Fibroblast of skin of left quadriceps (primary cell): Measurements from ENCODE around the gene ATP5PB.
A peak's percentile ranks its signal among the peaks of the same experiment; 100 is the strongest.

Experiments
- DNase-seq, 2 experiments: peaks; one replicate each; pipeline ENCODE4 v3.0.0-alpha.2; 2013; ENCODE audit warnings: low read depth in 2 of 2

The ATP5PB gene

DNA sequence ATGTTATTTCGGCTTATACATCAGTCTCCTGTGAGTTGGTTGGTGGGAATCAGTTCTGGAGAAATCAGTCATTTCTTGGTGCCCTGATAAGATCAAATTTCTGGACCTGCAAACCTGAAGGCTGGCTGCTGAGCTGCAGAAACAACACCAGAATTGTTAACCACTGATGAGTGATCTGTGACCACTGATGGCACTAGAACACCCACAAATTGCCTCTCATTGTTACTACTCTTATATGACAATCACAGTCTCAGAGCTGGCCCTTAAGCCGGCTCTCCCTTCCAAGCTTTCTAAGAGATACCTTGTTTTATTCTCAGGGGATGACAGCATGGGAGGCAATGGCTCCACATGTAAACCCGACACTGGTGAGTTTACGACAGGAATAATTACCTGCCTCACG, 26.4 kb downstream of the ATP5PB start:
- no peak for DNase-seq

- DNase-seq, result no peak
Observed at GRCh38 chr1:111476214-111476613, 26.9 kb downstream of the ATP5PB start.

- no peak for DNase-seq
Observed at GRCh38 chr1:111476761-111477309, 27.6 kb downstream of the ATP5PB start.

DNA sequence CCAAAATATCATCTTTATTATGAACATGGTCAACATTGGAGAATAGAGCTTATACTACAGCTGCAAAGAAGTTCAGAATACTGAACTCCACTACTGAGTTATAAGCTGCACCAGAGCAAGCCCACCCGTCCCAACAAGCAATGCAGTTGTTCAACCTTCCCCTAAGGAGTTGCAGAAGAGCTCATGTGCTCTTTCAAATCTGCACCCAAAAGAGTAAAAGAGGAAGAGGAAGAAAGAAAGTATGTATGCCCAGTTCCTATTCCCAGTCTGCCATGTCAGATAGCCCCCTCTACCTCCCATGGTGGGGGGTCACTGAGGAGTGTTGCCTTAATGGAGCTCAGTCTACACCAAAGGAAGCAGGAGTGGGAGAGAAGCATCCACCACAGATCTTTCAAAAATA, 31.4 kb downstream of the ATP5PB start:
- DNase-seq, result no peak

DNA sequence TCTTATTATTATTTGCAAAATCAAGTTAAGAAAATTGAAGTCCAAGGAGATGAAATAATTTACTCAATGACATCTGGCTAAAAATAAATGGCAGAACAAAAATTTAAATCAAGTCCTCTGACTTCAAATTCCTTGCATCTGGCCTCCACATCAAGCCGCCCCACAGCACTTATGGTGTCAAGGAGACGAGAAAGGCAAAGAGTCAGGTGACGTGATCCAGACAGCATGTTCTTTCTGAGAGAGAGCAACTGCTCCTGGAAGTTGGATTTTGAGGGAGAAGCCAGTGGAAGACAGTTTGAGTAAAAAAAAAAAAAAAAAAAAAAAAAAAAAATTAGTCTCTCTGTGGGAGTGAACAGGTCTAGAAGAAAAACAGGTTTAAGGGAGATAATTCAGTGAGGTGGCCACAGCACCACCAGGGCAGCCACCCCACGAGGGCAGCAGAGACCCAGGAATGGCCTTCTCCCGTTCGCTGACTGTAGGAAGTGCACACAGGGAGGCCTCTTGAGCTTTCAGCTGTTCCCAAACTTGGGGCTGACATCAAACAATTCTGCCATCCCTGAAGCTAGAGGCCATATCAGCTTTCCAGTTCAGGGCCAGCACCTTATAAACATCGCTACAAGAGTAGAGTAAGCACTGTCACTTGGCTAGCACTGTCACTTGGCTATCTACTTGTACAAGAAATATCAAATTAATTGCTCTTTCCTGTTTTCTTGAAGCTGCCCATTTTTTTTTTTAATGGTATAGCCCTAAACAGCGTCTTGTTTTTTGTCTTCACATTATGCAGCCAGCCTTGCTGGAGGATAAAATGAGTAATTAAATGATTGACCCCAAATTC, 32.3 kb downstream of the ATP5PB start:
- peak; percentile 20 to 24 for DNase-seq

GRCh38 chr1:111483166-111483565, 33.9 kb downstream of the ATP5PB start:
- DNase-seq, result no peak

- DNase-seq, result no peak
Observed at GRCh38 chr1:111483876-111484275, 34.6 kb downstream of the ATP5PB start.

DNA sequence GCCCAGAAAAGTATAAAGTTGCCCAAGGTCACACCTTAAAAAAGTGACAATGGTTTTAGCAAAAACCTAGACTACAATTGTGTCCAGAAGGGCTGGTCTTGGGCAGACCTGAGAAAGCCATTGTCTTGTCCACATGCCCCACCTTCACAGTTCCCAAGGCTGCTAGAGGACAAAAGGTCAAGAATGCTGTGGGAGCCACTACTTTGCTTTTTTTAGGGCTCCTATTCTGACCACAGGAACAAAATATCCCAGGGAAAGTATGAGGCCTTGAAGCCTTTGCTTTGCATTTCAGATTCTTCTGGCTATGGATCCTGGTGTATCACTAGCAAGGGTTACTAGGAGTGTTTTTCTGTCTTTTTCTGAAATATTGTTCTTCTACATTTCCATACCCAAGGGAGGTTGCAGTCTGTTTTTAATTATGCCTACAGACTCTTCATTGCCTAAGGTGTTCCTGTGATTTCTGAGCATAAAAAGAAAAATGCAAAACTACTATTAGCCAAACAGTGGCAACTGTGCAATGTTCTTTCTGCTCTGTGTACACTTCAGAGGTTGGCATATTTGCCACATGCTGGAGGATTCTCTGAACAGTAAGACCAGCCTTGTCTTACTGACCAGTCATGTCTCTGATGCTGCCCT, 35.2 kb downstream of the ATP5PB start:
- DNase-seq, result no peak

DNA sequence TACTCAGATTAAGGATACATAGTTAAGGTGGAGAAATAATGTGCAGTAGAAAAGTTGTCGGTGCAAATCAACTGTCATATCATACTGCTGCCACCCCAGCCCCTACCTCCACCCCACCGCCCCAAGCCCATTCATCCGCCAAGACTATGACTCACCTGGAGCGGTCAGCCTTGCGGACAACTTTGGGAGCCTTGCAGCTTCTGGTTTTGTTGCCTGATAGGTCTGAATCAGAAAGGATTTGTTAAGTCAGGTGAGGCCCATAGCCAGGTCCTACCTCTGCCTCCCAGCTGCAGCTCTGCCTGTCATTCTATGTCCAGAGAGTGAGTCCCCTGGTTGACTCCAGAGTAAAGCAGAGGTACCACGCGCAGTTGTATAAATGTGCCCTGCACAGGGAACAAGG, 37.2 kb downstream of the ATP5PB start:
- no peak for DNase-seq

DNA sequence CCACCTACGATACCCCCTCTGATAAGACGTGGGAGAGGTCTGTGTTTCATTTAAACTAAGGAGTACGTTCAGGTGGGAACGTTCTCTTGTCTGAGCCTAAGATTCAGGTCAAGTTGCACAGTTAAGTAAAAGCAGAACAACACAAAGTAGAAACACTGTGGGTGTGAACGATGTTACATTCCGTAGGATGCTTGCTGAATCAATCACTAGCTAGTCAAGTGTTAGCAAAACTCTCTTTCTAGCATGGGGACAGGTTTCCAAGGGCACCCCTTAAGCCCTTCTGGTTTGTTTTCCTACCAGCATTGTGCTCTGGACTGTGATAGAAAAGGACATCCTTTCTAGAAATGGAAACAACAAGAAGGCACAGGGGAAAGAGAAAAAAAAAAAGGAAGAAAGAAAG, 37.9 kb downstream of the ATP5PB start:
- no peak for DNase-seq

- DNase-seq, result no peak
Observed at GRCh38 chr1:111488669-111489068, 39.4 kb downstream of the ATP5PB start.

DNA sequence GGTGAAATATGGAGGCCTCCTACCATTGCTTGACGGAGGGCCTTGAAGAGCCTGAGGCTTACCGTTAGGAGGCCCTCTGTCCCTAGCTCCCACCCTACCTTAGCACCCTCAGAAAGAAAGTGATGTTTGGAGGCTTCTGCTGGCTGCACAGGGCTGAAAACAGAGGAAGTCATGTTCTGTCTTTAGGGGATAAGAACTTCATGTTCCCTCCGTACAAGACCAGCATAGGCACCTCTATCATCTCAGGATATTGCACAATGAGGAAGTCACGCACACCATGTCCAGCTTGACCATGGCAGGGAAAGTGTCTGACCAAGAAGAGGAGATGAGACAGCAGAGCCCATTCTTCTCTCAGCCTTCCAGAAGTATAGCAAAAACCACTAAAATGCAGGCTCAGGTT, 40.3 kb downstream of the ATP5PB start:
- DNase-seq, result no peak

GRCh38 chr1:111490220-111490619, 41.0 kb downstream of the ATP5PB start:
- DNase-seq, result no peak

DNA sequence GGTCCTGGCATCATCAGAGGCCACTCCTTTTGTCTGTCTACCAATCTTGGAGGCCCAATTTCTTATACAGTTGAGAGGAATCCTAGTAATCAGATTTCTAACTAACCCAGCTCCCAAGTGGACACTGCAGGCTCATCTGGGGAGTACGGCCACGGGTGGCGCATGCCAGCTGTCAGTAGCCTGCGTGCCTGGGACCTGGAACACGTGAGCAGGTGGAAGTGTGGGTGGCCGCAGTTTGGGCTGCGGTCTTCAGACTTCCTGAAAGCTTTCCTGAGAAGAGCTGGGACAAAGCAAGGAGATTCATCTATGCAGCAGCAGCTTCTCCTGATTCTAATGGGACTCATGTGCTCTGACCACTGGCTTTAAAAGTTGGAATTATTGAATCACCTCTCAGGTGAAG, 41.8 kb downstream of the ATP5PB start:
- no peak for DNase-seq

DNA sequence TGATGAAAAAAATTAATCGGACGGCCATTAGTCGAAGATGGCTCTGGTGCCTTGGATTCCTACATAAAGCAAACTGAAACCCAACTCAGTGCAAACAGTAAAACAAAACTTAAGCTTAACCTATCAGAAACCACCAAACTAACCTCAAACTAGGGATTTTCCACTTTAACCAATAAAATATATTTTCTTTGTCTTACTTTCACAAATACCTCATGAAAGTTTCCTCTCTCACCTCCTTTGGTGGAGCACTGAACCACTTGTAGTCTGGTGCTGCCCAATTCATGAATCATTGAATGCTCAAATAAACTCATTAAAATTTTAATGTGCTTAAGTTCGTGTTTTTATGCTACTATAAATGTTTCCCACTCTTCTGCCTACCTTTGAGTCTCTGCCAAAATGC, 47.1 kb downstream of the ATP5PB start:
- DNase-seq, result no peak

DNA sequence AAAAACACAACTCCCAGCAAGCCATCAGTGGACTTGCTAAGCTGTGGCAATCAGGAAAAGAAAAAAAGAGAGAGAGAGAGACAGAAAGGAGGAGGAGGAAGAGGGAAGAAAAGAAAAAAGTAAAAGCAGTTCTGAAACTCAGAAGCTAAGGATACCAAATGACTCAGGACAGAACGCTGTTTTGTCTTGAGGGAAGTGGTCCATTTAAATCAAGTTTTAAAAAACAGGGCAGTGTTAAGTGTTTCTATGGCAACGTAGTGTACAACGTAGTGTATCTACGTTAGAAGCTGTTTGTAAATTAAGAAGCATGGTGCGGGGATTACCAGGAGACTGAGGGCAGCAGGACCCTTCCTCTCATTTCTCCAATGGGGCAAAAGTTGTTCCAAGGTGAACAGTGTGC, 48.3 kb downstream of the ATP5PB start:
- DNase-seq, result no peak

GRCh38 chr1:111499026-111499785, 49.9 kb downstream of the ATP5PB start:
- no peak for DNase-seq

DNA sequence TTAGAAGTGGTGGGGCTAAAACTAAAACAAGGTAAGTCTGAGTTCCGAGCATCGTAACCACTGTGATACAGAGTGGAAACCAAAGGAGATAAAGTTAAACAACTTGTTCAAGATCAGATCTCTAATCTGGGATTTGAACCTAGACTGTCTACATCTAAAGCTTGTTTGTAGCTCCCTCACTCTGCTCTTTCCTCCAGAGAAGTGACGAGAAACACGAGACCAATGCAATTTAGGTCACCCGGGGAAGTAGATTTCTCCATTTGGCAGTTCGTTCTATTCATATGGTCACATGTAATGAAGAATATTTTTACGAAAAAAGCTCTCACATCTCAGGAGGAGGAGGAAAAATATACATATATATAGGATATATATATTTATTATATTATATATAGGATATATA, 52.4 kb downstream of the ATP5PB start:
- no peak for DNase-seq

- no peak for DNase-seq
Observed at GRCh38 chr1:111503585-111504060, 54.4 kb downstream of the ATP5PB start, which contains the start of the genes ADORA3 and TMIGD3. Gene ADORA3, minus strand, starts transcription at chr1:111503633. Its CDS starts 279 bp downstream, at chr1:111503354. Gene TMIGD3, minus strand, starts transcription at chr1:111503633. Its CDS starts 279 bp downstream, at chr1:111503354.

GRCh38 chr1:111504097-111504496, 54.8 kb downstream of the ATP5PB start:
- no peak for DNase-seq

GRCh38 chr1:111505641-111506119, 56.4 kb downstream of the ATP5PB start:
- DNase-seq, result no peak

- DNase-seq, result no peak
Observed at GRCh38 chr1:111506561-111506960, 57.3 kb downstream of the ATP5PB start.
